GM19328 (cell line): ENCODE results near the gene DPYSL4.

ENCODE experiments used
- ATAC-seq: cut with Tn5 transposase; IDR thresholded peaks from one replicate; pipeline ENCODE4 v1.9.1; 2021; ENCODE audit warnings: mild to moderate bottlenecking, moderate library complexity; ENCODE audit not compliant: unreplicated experiment

The DPYSL4 gene

DNA sequence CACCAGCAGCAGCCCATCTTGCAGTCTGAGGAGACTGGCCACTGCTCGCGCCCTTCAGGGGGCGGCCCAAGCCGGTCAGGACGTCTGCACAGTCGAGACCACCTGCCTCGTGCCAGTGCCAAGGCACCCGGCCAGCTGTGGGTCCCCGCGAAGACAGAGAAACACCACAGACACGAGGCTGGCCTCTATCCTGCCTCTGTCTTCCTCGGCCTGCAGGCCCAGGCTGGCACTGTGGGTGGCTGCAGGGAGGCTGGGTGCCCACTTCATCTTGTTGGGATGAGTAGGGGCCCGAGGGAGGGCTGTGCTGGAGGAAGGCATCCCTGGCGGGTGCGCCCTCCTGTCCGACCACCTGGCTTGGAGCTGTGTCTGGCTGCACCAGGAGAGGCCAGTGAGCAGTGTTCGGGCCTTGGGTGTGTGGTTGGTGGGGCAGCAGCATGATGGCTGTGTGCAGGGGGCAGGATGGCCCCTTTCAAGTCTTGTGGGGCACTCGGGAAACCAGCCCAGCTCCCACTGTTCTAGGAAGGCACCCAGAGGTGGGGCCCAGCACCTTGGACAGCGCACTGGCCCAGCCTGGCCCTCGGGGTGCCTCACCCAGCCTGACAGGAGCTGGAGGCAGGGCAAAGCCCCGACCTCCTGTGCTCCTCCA is 7.3 kb downstream of the DPYSL4 start:
- no peak for ATAC-seq

DNA sequence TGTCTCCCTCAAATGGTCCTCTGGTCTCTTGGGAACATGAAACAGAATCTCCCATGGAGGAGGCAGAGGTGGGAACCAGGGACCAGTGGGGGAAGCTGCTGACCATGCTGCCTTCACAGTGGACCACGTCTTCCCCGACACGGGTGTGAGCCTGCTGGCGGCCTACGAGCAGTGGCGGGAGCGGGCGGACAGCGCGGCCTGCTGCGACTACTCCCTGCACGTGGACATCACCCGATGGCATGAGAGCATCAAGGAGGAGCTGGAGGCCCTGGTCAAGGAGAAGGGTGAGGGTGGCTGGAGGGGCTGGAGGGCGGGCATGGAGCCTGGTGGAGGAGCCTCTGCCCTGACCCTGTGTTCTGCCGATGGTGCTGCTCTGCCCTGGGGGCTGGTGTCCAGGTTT is 8.0 kb downstream of the DPYSL4 start:
- ATAC-seq = no peak

DNA sequence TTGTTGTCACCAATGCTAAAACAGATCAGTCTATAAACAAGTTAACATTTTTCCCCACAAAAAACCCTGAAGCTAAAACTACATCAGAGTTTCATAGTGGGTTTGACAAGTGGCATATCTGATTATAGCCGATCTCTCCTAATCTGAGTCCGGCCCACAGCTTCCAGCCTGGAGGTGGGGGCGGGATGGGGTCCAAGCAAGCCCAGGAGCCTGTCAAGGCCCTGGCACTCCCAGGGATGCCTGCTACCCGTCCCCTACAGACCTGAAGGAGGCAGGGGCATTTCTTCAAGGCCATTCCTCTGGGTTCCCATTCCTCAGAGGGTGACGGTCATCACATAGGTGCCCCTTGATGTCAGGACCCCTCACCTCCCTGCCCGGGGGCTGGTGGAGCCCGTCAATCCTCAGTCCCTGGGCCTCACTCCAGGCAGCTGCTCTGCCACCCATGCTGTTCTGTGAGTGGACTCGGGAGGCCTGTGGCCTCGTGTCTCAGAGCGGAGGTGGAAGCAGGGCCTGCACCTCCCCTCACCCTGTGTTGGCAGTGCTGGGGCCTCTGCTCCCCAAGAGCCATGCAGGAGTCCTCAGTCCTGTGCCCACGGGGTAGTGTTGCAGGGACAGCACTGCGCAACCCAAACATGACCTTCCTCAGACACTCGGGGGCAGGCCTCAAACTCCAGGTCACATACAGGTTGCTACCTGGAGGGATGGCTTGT is 8.8 kb downstream of the DPYSL4 start:
- ATAC-seq = no peak

DNA sequence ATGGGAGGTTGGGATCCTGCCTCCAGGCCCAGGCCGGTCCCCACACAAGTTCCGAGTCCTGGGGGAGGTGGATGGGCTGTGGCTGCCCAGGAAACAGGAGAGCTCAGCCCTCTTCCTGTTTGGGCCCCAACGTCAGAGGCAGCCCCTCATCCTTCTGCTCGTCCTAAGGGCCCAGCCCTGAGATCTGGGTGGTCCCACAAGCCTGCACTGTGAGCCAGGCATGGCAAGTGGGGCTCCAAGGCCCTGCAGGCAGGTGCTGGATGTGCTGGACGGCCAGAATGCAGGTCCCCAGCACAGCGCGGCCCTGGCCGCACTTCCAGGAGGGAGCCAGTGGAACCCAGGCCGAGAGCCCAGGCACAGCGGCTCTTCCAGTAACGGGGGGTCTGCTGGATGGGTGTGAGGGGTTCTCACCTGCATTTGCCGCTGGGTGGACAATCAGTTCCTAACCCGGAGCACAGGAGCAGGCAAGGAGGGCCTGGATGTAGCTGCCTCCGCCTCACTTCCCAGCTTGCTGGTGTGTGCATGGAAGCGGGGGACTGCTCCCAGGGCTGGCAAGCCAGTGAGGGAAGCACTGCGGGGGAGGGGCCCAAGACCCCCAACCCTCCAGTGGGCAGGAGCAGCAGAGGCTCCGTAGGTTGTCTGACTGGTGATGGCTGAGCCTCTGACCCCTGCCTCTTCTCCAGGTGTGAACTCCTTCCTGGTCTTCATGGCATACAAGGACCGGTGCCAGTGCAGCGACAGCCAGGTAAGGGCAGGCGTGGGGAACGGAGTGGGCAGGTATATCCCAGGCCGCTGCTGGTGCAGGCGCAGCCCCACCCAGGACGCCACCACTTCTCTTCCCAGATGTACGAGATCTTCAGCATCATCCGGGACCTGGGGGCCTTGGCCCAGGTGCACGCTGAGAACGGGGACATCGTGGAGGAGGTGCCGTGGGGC is 9.7 kb downstream of the DPYSL4 start:
- no peak for ATAC-seq

DNA sequence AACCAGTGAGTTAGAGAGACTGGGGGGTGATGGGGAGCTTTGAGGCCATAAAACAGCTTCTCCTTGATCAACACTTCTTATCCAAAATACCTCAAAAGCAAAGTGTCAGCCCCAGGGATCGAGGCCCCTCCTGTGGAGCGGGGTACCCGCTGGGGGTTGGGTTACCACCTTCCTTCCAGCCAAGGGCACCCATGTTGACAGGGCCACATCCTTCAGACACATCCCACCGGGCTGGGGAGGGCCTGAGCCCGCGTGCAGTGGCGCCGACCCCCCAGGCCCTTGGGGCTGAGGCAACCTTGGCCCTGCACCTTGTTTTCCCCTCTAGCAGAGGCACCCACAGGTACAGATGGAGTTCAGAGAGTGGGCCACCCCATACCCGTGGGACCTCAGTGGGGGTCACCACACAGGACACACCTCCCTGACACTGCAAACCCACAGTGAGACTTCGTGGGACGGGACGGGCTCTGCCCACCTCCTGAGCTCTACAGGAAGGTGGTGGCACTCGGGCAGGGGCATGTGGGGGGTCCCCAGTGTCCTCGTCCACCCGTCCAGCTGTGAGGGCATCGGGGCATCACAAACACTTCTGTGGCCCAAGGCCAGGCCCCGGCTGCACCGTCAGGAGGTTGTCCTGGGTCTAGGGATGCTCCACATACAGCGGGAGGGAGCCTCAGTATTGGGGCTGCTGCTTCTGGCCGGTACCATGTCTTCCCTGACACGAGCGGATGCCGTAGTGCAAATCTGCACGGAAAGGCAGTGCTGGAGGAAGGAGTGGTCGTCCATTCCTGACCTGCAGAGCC is 10.7 kb downstream of the DPYSL4 start:
- ATAC-seq = no peak

DNA sequence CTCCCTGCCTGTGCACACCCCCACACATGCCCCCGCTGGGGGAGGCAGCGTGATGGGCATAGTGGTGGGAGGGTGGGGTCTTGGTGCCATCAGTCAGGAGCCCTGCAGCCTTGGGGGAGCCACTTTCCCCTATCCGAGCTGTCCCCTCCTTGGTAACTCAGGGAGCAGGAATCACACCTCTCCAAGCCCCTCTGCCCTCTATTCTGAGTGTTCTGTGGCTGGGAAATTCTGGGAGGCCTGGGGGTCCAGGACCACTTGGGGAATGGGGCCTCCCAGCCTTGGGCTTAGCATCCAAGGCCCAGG is 11.3 kb downstream of the DPYSL4 start:
- ATAC-seq = no peak

DNA sequence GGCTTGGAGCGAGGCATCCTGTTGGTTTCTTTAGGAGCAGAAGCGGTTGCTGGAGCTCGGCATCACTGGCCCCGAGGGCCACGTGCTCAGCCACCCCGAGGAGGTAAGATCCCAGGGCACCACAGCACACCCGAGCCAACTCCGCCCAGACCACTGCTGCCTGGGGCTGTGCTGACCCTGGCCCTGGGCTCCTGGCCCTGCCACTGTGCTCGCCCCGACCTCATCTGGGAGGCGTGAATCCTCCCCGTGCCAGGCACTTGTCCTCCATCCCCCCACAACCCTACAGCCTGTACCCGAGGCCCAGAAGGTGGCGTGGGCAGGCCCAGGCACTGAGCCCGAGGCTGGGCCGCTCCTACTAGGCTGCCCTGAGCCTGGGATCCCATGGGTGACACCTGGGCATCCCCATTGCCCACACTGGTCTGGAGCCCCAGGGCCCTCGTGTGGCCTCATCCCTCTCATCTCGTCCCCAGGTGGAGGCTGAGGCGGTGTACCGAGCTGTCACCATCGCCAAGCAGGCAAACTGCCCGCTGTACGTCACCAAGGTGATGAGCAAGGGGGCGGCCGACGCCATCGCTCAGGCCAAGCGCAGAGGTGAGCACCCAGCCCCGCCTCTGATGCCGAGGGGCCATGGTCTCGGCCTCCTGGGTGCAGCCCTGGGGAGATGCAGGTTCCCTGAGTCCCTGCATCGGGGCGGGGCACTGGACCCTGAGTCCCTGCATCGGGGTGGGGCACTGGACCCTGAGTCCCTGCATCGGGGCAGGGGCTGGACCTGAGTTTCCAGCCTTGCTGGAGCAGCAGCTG is 11.8 kb downstream of the DPYSL4 start:
- ATAC-seq = no peak

DNA sequence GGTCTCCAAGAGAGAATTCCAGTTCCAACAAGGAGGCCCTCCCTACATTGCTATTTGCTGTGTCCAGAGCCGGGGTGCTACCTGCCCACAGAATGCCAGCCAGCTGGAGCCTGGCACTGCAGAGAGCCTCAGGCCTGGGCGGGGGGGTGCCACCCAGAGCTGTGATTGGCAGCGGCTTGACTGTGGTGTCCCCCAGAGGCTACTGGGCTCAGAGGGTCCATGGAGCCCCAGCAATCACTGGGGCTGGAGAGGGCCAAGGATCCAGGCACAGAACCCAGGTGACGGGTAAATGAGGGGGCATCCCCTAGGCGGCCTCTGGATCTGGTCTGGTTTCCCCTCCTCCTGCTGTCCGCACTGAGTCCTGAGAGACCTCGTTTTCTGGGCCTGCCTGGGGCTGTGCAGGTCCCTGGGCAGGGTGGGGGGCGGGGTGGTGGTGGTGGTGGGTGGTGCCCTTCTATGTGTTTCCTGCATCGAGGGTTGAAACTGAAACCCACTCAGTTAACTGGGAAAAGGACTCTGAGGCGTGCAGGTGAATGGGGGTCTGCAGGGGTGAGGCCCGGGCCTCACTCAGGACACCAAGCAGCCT is 12.6 kb downstream of the DPYSL4 start:
- no peak for ATAC-seq

DNA sequence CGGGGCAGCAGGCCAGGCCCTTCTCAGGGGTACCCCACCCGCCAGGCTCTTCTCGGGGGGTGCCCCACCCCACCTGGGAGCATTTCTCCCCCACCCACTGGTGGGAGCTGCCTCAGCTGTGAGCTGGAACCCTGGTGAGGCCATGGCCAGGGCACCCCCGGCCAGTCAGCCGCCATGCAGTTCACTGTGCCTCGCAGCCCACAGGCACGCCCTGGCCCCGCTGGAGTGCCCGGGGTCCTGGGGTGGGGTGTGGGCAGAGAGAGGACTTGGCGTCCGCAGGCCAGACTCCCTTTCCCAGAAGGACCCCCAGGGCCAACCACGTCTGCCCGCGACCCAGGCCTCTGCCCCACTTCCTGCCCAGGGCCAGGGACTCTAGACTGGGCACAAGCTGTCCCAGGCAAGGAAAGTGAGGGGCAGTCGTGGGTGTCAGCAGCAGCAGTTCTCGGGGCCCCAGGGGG is 13.1 kb downstream of the DPYSL4 start:
- ATAC-seq = no peak

DNA sequence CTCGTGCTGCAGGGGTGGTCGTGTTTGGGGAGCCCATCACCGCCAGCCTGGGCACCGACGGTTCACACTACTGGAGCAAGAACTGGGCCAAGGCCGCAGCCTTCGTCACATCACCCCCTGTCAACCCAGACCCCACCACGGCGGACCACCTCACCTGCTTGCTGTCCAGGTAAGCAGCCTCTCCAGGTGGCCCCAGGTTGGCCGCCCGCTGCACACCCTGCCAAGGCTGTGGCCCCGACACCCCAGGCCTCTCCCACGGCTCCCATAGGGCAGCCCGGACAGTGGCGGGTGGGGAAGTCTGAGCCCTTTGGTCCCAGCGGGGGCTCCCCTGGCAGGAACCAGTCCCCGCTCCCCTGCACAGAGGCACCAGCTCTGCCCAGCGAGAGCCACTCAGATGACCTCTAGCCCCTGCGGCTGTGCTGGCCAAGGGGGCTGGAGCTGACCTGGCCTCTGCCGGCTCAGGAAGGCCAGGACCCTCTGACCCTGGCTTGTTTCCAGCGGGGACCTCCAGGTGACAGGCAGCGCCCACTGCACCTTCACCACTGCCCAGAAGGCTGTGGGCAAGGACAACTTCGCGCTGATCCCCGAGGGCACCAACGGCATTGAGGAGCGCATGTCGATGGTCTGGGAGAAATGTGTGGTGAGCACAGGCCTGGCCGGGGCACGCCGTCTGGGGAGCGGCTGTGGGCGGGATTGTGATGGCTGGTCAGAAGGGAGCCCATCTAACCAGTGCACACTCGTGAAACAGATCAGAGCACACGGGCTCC is 13.8 kb downstream of the DPYSL4 start:
- ATAC-seq = no peak

DNA sequence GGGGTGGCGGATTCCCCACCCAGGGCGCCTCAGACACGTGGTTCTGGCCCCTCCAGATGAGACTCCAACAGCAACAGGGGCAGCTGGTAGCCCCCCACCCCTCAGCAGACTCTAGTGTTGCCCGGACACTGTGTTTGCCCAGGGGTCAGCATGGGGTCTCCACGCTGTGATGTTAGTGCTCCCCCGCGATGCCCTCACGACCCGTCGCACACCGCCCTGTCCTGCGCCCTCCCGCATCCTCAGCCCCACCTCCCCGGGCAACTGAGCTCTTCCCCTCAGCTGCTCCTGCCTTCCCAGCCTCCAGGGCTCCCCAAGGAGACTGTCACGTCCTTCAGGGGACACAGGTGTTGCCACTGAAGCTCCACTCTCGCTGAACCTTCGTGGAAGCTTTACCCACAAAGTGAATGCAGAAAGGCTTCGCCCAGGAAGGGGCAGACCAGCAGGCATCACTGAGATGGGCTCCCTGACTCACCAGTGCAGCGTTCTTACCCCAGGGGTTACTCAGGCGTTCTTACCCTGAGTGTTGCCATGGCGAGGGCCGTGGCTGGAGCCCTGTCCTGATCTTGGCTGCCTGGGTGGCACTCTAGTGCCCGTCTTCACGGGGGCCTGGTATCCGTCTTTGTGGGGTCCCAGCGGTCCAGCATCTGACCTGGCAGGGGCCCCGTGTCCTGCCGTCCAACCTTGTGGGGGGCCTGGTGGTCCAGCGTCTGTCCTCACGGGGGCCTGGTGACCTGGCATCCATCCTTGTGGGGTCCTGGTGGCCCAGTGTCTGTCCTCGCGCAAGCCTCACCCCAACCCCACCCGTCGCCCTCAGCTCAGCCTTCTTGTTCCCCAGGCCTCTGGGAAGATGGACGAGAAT is 14.6 kb downstream of the DPYSL4 start:
- ATAC-seq = no peak

DNA sequence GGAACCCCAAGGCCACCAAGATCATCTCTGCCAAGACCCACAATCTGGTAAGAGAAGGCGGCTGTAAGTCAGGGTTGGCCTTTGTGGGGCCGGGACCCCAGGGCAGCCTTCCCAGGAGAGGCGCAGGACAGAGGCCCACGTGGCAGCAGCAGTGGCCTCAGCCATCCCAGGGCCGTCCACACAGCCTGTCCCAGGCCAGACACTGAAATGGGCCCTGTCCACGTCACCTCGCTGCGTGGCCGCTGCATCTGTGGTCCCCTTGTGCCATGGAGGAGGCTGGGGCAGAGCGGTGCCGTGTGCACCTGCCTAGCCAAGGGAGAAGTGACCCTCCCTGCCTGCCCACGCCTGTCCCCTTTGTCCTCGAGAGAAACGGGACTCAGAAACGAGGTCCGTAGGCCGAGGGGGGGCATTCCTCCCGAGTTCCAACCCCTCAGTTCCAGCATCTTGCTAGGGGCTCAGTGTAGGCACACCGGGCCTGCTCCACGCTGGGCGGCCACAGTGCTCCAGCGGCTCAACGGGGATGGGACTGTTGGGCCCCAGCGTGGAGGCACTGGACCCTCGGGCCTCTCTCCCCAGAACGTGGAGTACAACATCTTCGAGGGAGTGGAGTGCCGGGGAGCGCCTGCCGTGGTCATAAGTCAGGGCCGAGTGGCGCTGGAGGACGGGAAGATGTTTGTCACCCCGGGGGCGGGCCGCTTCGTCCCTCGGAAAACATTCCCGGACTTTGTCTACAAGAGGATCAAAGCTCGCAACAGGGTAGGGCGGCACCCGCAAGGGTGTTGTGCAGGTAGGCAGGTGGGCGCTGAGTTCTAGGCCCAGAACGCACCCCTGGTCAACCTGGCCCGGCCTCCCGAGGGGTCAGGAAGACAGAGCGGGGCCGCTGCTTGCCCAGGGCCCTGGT is 15.6 kb downstream of the DPYSL4 start:
- ATAC-seq = no peak

DNA sequence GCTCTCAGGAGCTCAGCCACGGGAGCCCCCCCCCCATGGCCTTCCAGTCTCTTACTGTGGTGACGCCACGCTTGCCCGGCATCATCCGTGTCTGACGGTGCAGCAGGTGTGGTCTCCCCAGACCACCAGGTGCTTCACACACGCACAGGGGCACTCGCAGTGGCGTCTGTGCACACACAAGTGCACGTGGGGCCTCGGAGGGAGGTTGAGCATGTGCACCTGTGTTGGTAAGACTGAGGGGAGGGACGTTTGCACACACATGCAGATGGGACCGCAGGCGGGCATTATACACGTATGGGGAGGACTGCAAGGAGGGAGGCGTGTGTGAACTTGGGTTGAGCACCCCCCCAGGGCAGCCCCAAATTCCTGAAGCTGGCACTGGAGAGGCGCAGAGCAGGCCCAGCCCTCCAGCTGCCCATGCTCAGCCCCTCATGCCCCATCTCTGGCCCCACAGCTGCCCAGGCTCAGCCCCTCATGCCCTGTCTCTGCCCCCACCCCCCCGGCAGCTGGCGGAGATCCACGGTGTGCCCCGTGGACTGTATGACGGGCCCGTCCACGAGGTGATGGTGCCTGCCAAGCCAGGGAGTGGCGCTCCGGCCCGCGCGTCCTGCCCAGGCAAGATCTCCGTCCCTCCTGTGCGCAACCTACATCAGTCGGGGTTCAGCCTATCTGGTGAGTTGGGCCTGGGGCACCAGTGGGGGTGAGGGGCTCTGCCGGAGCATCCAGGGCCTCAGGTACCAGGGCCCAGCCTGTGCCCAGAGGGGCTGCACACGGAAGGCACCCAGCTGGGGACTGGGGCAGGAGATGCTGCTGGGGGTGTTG is 16.7 kb downstream of the DPYSL4 start:
- no peak for ATAC-seq

DNA sequence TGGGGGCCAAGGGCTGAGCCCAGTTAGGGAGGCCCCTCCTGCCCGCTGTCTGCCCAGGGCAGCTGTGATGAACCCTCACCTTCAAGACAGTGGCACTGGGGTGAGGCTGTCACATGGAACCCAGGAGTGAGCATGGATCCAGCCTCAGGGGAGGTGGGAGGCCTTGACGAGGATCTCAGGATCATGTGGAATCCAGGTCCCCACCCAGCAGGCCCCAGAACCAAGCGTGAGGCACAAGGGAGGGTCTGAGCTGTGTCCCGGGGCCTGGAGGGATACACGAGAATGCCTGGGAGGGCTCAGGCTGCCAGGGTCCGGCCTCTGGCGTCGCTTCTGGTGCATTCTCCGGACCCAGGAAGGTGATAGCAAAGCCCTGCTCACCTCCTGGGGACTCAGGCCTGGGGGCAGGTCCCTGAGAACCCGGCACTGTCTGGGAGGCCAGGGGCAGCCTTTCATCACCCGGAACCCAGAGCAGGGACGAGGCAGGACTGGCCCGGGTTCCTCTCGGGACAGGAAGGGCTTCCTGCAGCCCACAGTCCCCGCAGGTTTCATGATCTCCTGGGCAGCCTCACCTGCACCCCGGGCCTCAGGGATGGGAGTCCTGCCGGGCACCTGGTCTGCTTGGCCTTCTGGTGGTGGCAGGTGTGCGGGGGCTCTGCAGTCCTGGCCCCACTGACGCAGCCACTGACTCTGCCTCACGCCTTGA is 17.5 kb downstream of the DPYSL4 start:
- no peak for ATAC-seq

DNA sequence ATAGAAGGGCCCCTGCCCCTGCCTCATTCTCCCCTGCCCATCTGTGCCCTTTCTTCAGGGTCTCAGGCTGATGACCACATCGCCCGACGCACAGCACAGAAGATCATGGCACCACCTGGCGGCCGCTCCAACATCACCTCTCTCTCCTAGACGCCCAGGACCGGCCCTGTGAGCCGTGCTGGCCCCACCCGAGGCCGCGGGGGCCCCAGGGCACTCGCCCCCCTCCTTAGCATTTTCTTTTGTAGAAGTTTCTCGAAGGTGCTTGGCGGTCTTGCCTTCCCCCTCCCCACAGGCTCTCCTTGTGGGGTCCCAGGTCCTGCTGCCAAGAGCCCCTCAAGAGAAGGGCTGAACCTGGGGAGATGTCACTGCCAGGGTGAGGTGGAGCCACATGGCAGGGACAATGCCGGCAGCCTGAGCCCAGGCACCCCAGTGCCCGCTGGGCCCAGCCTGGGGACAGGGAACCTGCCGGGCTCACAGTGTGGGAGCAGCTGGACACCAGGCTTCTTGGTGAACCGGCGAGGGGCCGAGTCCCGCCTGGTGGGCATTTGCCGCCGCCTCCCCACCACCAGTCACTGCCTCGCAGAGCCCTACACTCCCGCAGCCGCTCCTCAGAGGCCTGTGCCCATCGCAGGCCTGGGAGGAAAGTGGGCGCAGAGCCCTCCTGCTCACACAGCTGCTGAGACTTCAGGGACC is 18.2 kb downstream of the DPYSL4 start:
- ATAC-seq = no peak
